HepG2 (cell line): ENCODE data around the gene BCL2L2. TPM values are rescaled to one million over a fixed set of nuclear protein-coding genes. Genes with fewer than 3 reads are reported as not detected.
A peak's percentile ranks its signal among the peaks of the same experiment; 100 is the strongest.

ENCODE experiments used
- ETV5 ChIP-seq: IDR thresholded peaks from 2 replicates; pipeline ENCODE4 v1.6.1; 2018; ENCODE audit warnings: missing biosample characterization, missing genetic modification reagents, inconsistent platforms, borderline replicate concordance
- IRX3 ChIP-seq: sonication (generic); formaldehyde crosslinking; IDR thresholded peaks from 2 replicates; pipeline ENCODE4 v1.8.1; 2023; ENCODE audit warnings: mild to moderate bottlenecking, low read depth, missing genetic modification reagents, borderline replicate concordance
- MAF1 ChIP-seq: sonication (generic); formaldehyde crosslinking; IDR thresholded peaks from 2 replicates; pipeline ENCODE4 v1.5.0; 2020; ENCODE audit warnings: missing genetic modification reagents, borderline replicate concordance
- MYNN ChIP-seq: sonication (generic); formaldehyde crosslinking; IDR thresholded peaks from 2 replicates; pipeline ENCODE4 v1.4.0; 2020; ENCODE audit warnings: mild to moderate bottlenecking, low read depth, missing genetic modification reagents
- NCOA1 ChIP-seq: sonication (generic); formaldehyde crosslinking; IDR thresholded peaks from 2 replicates; pipeline ENCODE4 v1.9.0; 2021; ENCODE audit warnings: missing genetic modification reagents
- RCOR2 ChIP-seq: IDR thresholded peaks from 2 replicates; pipeline ENCODE4 v1.6.1; 2016; ENCODE audit warnings: missing biosample characterization, missing genetic modification reagents
- SALL2 ChIP-seq: sonication (generic); formaldehyde crosslinking; IDR thresholded peaks from 2 replicates; pipeline ENCODE4 v1.8.1; 2023; ENCODE audit warnings: mild to moderate bottlenecking, missing genetic modification reagents, inconsistent platforms
- SIN3A ChIP-seq: IDR thresholded peaks from 2 replicates; pipeline ENCODE4 v1.6.1; 2011; ENCODE audit warnings: low read depth, mild to moderate bottlenecking, control low read depth, low read length, borderline replicate concordance
- SIX4 ChIP-seq: sonication (generic); formaldehyde crosslinking; IDR thresholded peaks from 2 replicates; pipeline ENCODE4 v1.4.0; 2020; ENCODE audit warnings: missing genetic modification reagents
- TBL1XR1 ChIP-seq: fragments of 150-350 bp; IDR thresholded peaks from 2 replicates; pipeline ENCODE4 v1.6.1; 2014; ENCODE audit warnings: borderline replicate concordance, low read length; ENCODE audit not compliant: partially characterized antibody
- THAP11 ChIP-seq: IDR thresholded peaks from 2 replicates; pipeline ENCODE4 v1.6.1; 2016; ENCODE audit warnings: missing biosample characterization, missing genetic modification reagents
- TOPORS ChIP-seq: sonication (generic); formaldehyde crosslinking; IDR thresholded peaks from 2 replicates; pipeline ENCODE4 v1.8.0; 2023; ENCODE audit warnings: mild to moderate bottlenecking, missing genetic modification reagents
- WIZ ChIP-seq: sonication (generic); formaldehyde crosslinking; IDR thresholded peaks from 2 replicates; pipeline ENCODE4 v1.5.1; 2020; ENCODE audit warnings: mild to moderate bottlenecking, missing genetic modification reagents
- ZBTB34 ChIP-seq: sonication (generic); formaldehyde crosslinking; IDR thresholded peaks from 2 replicates; pipeline ENCODE4 v1.8.0; 2022; ENCODE audit warnings: mild to moderate bottlenecking, missing genetic modification reagents
- ZFP91 ChIP-seq: sonication (generic); formaldehyde crosslinking; IDR thresholded peaks from 2 replicates; pipeline ENCODE4 v1.9.0; 2022; ENCODE audit warnings: missing genetic modification reagents, mild to moderate bottlenecking, borderline replicate concordance
- ZFX ChIP-seq: sonication (generic); formaldehyde crosslinking; IDR thresholded peaks from 2 replicates; pipeline ENCODE4 v1.4.0; 2020; ENCODE audit warnings: mild to moderate bottlenecking, low read depth, missing genetic modification reagents, moderate library complexity
- ZNF136 ChIP-seq: sonication (generic); formaldehyde crosslinking; IDR thresholded peaks from 2 replicates; pipeline ENCODE4 v1.8.1; 2022; ENCODE audit warnings: low read depth, mild to moderate bottlenecking, moderate library complexity, missing genetic modification reagents
- ZNF207 ChIP-seq: fragments of 450-650 bp; IDR thresholded peaks from 2 replicates; pipeline ENCODE4 v1.6.1; 2016; ENCODE audit warnings: antibody characterized with exemption, borderline replicate concordance
- ZNF280D ChIP-seq: sonication (generic); formaldehyde crosslinking; IDR thresholded peaks from 2 replicates; pipeline ENCODE4 v1.5.1; 2020; ENCODE audit warnings: mild to moderate bottlenecking, missing genetic modification reagents
- ZNF576 ChIP-seq: sonication (generic); formaldehyde crosslinking; IDR thresholded peaks from 2 replicates; pipeline ENCODE4 v1.4.0; 2020; ENCODE audit warnings: mild to moderate bottlenecking, missing genetic modification reagents
- ZNF619 ChIP-seq: sonication (generic); formaldehyde crosslinking; IDR thresholded peaks from 2 replicates; pipeline ENCODE4 v1.4.0; 2020; ENCODE audit warnings: mild to moderate bottlenecking, missing genetic modification reagents
- ZNF777 ChIP-seq: sonication (generic); formaldehyde crosslinking; IDR thresholded peaks from 2 replicates; pipeline ENCODE4 v1.4.0; 2020; ENCODE audit warnings: missing genetic modification reagents
- ZSCAN22 ChIP-seq: sonication (generic); formaldehyde crosslinking; IDR thresholded peaks from 2 replicates; pipeline ENCODE4 v1.4.0; 2020; ENCODE audit warnings: mild to moderate bottlenecking, missing genetic modification reagents
- polyA plus RNA-seq, 8 experiments: library from polyadenylated mRNA; depleted of rRNA in 3 of 8; stranded (reverse) in 7 of 8; unstranded in 1 of 8; fragments of >200 nt; fragmentation: Illumina TruSeq in 4 of 8; extraction: Trizol in 4 of 8; gene quantifications; 2 replicates each; pipeline versions ENCODE4 v1.2.1 to v1.2.3, GENCODE V29; 2011 to 2016; ENCODE audit warnings: low read depth in 4 of 8, missing spikeins in 1 of 8, mixed read lengths in 1 of 8; ENCODE audit not compliant: insufficient read depth in 1 of 8
- total RNA-seq, 5 experiments: library from RNA; depleted of rRNA; stranded (reverse); fragments of >200 nt; fragmentation: Illumina TruSeq; extraction: Trizol; gene quantifications; 2 replicates each; pipeline ENCODE4 v1.2.3, GENCODE V29; 2016; ENCODE audit warnings: low read depth in 1 of 5

Gene BCL2L2
- total and polyA plus RNA-seq, 2 of the 13 experiments (the other 11 are each of a cell fraction or from before 2014, with no cell fraction given): 28.1 to 49.8 TPM

GRCh38 chr14:23320584-23321571 is 14.2 kb downstream of the BCL2L2 start, which contains the start of gene PABPN1 (continued):
- TF ChIP-seq SIN3A (peak; percentile 88), TOPORS (peak; percentile 98), ZFX (CRISPR knock-in tag) (peak; percentile 98), ZSCAN22 (CRISPR knock-in tag) (peak; percentile 66), ZNF576 (CRISPR knock-in tag) (no peak), SALL2 (CRISPR knock-in tag) (peak; percentile 95), ETV5 (CRISPR knock-in tag) (peak; percentile 65), NCOA1 (CRISPR knock-in tag) (peak; percentile 86; the same call in 1 of the 2 replicates), ZBTB34 (peak; percentile 85; the same call in 1 of the 2 replicates), RCOR2 (peak; percentile 38; the same call in 1 of the 2 replicates), MAF1 (no peak; the same call in 1 of the 2 replicates), THAP11 (CRISPR knock-in tag) (peak; percentile 94), MYNN (CRISPR knock-in tag) (peak; percentile 94; the same call in 1 of the 2 replicates), ZNF207 (no peak), ZNF619 (peak; percentile 100), ZNF136 (CRISPR knock-in tag) (peak; percentile 100), ZNF280D (peak; percentile 100), WIZ (CRISPR knock-in tag) (peak; percentile 99), IRX3 (peak; percentile 57; the same call in 1 of the 2 replicates), ZNF777 (peak; percentile 6; the same call in 1 of the 2 replicates), TBL1XR1 (peak; percentile 23), SIX4 (CRISPR knock-in tag) (peak; percentile 53), ZFP91 (CRISPR knock-in tag) (peak; percentile 94)
